ENCODE measurements around the gene PLXND1.
"Not testable (repeated sequence)": the region's sequence is repeated elsewhere in the genome, so short reads cannot be mapped to it uniquely, and the experiment has no call there.

Gene PLXND1

DNA sequence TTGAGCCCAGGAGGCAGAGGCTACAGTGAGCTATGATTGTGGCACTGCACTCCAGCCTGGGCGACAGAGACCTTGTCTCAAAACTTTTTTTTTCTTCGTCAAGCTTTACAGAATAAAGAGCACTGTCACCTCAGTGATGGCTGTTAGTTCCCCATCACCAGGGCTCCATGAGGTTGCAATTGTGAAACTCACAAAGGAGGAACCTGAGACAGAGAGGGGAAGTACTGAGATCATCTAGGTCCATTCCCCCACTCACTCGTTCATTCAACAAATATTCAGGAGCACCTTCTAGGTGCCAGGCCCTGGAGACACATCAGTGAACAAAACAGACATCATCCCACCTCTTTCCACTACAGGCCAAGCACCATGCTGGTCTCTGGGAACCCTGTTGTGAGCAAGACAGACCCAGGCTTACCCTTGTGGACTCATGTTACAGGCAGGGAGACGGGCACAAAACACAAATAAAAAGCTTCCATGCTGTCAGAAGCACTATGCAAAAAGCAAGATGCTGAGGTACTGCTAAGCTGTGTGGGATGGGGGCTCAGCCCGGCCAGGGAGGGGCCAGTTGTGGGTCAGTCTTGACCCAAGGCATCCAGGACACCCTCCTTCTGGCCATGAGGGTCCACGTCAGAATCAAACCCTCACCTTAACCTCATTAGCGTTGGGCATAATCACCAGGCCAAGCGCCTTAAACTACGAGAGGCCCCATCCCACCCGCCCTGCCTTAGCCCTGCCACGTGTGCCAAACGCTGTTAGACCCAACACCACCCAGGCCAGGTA, 80.2 kb downstream of the PLXND1 start:
- no peak for DNase-seq (ENCODE audit: low spot score)

DNA sequence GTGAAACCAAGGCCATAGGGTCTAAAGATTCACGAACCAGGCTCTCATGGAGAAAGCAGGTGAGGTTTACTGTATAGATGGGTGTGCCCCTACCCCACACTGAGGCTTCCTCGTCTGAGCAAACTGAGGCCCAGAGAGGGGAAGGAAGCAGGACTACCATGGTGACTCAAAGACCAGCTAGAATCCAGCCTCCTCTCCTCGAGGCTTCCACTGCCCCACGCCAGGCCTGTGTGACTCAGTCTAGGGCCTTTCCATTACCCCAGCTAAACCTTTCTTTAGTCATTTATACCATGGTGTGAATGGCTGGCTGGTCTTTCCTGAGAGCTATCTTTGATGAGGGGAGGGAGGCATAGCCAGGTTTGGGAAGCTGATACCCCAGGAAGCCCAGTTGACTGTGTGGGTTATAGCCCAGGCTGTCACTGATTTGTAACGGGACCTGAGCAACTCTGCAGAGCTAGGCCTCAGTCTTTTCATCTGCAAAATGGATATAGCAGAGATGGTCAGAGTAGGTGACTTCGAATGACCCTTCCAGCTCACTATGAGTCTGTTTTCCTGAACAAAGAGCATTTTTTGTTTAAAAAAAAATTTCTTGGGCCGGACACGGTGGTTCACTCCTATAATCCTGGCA, 81.0 kb downstream of the PLXND1 start:
- DNase-seq (ENCODE audit: low spot score) = peak; percentile 64

DNA sequence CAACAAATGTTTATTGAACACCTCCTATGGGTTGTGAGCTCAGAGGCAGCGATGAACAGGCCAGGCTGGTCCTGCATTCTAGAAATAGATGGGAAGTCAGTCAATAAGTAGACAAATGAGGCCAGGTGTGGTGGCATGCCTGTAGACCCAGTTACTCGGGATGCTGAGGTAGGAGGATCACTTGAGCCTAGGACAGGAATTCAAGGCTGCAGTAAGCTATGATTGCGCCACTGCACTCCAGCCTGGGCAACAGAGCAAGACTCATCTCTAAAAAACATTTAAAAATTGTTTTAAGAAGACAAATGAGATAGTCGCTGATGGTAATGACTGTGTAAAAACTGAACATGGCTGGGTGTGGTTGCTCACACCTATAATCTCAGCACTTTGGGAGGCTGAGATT, 82.4 kb downstream of the PLXND1 start:
- no peak for DNase-seq (ENCODE audit: low spot score)

DNA sequence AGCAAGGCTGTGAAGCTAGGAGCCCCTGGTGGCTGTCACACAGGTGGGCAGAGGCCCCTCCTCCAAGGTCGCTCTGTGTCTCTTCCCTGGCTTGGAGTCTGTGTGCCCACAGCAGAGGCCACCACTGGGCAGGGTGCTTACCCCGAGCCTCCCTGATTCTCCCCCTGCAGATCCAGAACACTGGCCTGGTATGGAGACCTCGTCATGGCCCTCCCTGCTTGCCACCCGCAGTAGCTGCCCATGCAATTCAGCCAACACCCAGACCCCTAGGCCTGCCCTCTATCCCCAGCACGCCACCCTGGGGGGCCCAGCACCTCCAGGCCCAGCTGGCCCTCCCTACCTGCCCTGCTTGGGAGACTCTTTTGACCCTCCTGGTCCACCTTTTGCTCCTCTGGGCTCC, 83.5 kb downstream of the PLXND1 start:
- DNase-seq (ENCODE audit: low spot score) = no peak

DNA sequence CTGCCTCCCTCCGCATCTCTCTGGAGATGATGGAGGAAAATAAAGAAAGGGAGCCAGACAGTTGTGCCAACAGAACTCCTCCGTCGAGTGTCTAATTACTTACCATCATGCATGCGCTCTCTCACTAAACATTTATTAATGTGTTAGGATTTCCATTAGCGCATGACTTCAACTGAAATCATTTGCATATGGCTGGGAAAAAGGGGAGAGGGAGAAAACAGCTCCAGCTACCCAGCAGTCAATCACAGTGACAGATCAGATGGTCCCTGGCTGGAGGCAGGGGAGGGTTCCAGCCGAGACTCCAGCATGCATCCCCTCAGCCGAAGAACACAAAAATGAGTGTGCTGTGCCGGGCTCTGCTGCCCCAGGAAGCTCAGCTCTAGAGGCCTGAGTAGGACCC, 84.9 kb downstream of the PLXND1 start:
- DNase-seq (ENCODE audit: low spot score) = no peak

DNA sequence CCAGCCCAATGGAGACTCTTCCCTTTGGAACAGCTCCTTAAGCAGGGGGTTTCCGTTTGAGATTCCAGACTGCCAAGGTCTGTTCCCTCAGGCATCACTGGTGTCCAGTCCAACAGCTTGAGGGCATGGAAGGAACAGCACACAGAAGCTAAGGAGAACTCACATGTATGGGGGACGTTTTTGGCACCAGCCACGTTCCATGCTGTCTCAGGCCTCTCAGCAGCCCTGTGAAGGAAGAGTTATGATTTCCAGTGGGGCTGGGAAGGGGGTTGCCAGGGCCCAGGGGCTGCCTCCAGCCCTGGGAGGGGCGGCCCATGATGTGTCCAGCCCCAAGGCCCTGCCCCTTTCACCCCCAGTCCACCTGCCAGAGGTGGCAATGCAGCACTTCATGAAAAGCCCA, 85.5 kb downstream of the PLXND1 start:
- no peak for DNase-seq (ENCODE audit: low spot score)

DNA sequence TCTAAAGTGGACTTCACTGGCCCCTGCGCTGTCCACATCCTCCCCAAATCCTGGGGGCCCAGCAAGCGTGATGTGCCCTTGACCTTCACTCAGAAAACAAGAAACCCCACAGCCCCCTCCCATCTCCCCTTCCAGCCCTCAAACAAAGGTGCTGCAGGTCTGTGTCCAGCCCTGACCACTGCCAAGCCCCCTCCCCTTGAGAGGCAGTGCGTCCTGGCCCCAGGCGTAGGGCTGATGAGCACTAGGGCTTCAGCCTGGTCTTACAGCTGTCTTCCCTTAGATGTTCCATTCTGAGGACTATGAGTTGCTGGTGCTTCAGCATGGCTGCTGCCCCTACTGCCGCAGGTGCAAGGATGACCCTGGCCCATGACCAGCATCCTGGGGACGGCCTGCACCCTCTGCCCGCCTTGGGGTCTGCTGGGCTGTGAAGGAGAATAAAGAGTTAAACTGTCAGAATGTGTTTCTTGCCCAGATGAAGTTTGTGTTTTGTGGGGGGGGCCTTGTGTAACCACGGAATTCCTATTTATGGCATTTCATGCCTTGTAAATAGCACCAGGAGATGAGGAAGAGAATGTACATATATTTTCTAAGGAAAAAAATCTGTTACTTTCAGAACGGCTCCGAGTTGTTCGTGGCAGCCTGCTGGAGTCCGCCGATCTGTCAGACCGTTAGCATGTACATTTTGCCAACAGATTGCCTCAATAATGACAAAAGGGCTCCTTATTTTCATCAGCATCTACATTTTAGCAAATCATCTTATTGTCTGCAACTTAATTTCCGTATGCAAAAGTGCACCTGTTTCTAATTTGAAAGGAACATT, 86.4 kb downstream of the PLXND1 start:
- no peak for DNase-seq (ENCODE audit: low spot score)

DNA sequence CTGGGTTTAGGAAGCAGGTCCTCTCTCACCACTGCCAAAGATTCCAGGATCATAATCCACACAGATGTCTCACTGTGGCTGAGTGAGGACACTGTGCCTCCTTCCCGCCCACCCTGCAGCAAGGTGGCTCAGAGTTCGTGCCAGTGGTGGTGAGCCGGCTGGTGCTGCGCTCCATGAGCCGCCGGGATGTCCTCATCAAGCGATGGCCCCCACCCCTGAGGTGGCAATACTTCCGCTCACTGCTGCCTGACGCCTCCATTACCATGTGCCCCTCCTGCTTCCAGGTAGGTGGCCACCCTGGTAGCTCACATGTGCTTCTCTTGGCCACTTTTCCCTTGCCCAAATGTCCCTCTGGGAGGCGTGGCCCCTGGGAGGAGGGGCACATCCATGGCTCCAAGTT, 87.0 kb downstream of the PLXND1 start:
- DNase-seq (ENCODE audit: low spot score) = no peak

DNA sequence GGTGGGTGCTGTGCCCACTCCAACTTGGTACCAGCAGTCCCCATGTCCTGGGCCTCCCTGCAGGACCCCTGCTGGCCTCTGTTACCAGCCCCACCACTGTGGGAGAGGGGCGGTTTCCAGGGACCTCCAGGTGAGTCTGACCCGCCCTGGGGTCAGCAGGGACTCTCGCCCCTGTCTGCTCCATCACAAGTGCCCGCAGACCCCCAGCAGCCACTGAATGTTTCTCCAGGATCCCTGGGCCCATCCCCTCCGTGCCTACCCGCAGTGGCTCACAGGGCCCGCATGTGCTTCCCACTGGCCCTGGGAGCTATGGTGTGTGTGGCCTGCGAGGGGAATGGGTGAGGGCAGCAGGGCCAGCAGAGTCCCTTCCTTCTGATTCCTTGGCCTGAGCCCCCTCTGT, 87.9 kb downstream of the PLXND1 start:
- DNase-seq (ENCODE audit: low spot score) = no peak

DNA sequence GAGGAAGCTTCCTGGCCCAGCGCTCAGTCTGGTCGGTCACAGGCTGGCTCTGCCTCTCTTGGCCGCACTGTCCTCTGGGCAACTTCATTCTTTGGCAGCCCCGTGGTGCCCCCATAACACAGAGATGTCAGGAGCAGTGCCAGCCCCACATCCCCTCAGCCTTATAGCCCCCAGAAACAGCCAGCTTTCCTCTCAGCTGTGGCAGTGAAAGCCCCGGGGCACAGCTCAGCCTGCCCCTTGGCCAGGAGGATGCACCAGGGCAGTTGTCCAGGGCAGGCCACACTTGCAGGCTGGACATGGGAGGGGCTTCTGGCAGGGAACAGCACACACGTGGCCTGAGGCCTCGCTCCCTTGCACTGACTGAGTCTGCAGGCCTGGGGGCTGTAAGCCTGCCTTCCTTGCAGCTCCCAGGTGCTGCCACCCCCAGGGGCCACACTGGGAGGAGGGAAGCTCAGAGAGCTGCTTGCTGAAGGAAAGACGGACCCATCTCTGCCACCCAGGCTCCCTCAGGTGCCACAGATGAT, 88.4 kb downstream of the PLXND1 start:
- no peak for DNase-seq (ENCODE audit: low spot score)

DNA sequence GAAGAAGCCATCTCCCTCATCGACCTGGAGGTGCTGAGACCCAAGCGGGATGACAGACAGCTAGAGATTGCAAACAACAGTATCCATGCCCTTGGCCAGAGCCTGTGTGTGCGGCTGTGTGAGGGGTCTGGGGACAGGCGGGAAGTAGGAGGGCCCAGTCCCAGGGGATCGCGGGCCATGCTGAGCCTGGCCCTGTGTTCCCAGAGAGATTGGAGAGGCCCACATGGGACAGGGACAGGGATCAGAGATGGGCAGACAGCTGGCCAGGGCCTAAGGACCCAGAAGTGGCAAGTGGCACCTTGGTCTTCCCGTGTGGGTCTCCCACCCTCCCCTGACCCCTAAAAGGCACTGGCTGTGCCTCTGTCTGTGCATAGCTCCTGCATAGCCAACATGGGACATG, 89.0 kb downstream of the PLXND1 start:
- no peak for DNase-seq (ENCODE audit: low spot score)

DNA sequence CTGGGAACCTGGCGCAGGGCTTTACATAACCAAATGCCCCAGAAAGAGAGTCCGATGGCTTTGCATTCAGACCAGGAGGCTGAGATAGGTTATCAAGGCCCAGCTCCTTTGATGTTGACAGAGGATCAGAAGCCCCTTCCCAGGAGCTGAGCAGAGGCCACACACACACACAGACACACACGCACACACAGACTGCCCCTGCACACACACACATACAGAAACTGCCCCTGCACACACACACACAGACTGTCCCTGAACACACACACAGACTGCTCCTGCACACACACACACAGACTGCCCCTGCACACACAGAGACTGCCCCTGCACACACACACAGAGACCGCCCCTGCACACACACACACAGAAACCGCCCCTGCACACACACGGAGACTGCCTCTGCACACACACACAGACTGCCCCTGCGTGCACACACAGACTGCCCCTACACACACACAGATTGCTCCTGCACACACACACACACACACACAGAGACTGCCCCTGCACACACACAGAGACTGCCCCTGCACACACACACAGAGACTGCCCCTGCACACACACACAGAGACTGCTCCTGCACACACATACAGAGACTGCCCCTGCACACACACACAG, 90.5 kb downstream of the PLXND1 start:
- DNase-seq (ENCODE audit: low spot score) = not testable (repeated sequence)

DNA sequence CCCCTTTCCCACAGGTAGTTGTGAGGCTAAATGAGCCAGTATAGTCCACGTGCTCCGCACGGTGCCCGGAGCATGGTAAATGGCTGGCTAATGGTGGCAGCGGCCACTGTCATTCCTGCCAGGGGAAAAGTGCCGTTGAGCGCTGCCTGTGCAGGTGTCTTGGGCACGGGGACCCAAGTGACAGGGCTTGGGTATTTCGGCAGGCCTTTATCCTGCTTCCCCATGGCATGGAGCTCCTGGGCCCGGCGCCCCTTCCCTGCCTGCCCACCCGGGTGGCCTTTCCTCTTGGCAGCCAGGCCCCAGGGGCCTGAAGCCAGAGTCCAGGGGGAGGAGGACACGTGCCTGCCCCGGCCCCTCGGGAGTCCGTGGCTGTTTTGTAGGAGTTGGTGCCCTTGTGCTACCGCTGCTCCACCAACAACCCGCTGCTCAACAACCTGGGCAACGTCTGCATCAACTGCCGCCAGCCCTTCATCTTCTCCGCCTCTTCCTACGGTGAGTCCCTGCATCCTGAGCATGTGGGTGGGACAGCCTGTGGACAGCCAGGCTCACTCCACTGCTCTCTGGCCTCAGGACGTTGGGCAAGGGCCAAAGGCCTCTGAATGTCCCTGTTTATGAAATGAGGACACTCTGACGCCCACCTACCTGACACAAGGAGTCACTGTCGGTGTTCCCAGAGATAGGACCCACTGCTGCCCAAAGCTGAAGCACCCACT, 91.2 kb downstream of the PLXND1 start:
- DNase-seq (ENCODE audit: low spot score) = not testable (repeated sequence)

DNA sequence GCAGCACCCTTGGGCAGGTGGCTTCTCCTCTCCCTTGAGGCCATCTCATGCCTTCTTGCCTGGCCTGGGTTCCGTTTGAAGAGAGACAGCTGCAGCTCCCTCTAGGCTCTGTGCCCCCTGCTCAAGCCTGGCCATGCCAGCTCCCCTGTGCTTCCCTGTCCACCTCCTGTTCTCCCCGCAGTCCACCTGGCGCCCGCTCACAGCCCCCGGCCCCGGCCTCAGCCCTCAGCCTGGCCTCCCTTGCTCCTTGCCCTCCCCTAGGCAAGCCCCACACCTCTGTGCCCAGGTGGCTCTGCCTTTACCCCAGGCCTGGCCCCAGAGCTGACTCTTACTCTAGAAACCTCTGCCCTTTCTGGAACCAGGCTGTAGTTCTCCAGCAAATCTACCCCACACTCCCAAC, 91.9 kb downstream of the PLXND1 start:
- no peak for DNase-seq (ENCODE audit: low spot score)

DNA sequence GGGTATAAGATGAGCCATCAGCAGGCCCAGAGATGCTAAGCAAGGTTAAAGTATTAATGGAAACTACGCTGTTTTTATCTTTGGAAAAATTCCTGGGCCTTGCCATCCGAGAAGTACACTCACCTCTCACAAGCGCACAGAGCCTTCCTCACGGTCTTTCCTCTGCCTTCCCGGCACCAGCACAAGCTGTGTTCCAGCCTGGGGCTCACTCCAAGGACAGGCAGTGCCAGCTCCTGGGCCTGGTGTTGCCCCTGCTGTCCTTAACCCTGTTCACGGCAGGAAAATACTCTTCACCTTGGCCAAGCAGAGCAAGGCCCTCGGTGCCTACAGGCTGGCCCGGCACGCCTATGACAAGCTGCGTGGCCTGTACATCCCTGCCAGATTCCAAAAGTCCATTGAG, 92.4 kb downstream of the PLXND1 start:
- DNase-seq (ENCODE audit: low spot score) = no peak

DNA sequence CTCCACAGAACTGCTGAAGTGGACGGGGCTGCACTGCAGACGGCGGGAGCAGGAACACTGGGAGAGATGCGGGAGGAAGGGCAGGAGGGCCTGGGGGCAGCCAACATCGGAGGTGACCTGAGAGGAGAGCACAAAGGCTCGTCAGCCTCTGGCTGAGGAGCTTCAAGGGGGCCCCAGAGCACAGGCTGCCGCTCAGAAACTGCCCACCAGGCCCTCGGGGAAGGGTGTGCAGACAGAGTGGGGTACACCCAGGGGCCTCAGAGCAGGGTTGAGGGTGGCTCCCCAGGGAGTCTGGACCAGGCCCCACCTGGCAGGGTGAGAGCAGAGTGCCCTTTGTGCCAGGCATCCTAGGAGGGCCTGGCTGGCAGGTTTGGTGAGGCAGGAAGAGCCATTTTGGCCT, 92.8 kb downstream of the PLXND1 start:
- DNase-seq (ENCODE audit: low spot score) = no peak

DNA sequence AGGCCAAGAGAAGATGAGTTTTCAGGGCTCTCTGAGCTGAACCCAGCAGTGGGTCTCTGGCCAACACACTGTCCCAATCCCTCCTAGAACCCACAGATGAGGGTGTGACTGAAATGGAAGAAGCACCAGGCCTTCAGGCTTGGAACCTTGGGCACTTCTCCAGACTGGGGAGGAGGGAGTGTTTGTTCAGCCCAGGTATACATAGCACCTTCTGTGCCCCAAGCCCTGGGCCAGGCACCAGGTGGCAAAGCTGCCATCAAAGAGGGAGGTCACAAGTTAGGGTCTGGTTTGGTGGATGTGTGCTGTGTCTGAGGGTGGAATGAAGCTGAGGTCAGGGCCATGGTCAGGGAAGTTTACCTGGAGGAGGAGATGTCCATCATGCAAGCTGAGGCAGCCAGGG, 93.9 kb downstream of the PLXND1 start:
- no peak for DNase-seq (ENCODE audit: low spot score)

DNA sequence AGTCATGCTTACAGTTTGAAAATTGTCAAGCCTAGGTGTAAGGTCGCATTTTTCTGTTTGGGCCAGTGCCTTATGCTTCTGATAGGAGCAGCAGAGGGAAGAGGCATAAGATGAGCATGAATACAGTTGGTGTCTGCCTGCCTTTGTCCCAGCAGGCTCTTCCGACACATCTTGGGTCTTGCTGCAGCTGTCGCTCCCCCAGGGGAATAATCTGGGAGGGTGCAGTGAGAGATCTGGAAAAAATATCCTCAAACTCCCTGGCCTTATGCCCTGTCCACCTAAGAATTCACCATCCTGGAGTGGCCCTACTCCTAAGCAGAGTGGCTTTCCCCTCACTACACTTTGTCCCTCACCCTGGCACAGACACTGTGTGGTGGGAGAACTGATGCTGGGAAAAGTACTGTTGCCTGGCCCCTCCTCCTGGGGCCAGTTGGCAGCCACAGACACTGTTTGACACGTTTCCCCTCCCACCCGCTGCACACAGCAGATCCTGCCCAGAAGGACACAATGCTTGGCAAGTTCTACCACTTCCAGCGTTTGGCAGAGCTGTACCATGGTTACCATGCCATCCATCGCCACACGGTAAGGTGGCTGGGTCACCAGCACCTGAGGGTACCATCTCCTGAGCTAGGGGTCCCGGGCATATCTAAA, 99.2 kb downstream of the PLXND1 start:
- no peak for DNase-seq (ENCODE audit: low spot score)

DNA sequence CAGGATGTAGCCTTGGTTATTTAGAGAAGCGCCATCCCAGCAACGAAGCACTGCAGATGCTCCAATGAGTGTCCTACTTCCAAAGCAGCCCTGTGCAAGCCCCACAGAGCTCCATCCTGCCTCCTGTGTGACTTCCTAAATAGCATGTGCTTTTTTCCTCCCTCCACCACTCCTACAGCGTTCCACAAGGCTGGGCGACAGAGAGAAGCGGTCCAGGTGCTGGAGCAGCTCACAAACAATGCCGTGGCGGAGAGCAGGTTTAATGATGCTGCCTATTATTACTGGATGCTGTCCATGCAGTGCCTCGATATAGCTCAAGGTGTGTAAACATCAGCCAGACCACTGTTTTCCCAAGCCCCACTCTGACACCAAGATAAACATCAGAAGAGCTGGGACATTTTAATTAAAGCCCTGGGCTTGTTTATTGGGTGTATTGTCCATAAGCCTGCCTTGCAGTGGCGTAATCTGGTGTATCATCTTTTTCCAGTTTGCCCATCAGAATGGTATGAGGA, 100.2 kb downstream of the PLXND1 start:
- no peak for DNase-seq (ENCODE audit: low spot score)

DNA sequence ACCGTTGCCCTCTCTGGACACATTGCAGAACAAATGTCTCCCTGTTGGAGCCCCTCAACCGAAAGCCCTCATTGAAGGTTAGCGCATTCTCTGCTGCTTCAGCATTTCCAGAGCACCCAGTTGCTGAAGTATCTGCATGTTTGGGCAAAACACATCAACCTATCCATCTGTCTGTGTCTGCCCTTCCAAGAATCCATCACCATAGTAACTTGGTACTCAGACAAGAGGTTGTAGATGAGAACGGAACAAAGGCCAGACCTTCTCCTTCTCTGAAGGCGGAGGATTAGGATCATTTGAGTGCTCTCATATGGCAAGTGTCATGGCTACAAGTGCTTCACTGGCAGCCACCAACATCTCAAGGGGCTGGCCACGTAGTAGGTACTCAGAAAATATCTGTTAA, 101.1 kb downstream of the PLXND1 start:
- no peak for DNase-seq (ENCODE audit: low spot score)
